T-helper 17 cell (primary cell): ENCODE results near the gene FGA. TPM values are rescaled to one million over a fixed set of nuclear protein-coding genes. Genes with fewer than 3 reads are reported as not detected.

ENCODE experiments used
- ATAC-seq: fragments of 150-1000 bp; cut with Tn5 transposase; 2 replicates; pipeline ENCODE4 v1.10.0; 2021; ENCODE audit warnings: mild to moderate bottlenecking, moderate library complexity
- DNase-seq, 3 donors: peaks; one replicate each; pipeline versions ENCODE4 v3.0.0 to v3.0.0-alpha.2; 2020 to 2021
- H3K9me3 ChIP-seq: one replicate; pipeline ENCODE4 v1.7.0; 2013; ENCODE audit warnings: low read length, mild to moderate bottlenecking; ENCODE audit not compliant: control insufficient read depth, poor library complexity, severe bottlenecking
- H3K27ac Mint-ChIP-seq: one replicate; pipeline ENCODE4 v1.8.0; 2022; ENCODE audit warnings: mild to moderate bottlenecking, moderate library complexity, mixed read lengths
- H3K27me3 Mint-ChIP-seq: one replicate; pipeline ENCODE4 v1.8.0; 2022; ENCODE audit warnings: mixed read lengths
- H3K36me3 Mint-ChIP-seq: one replicate; pipeline ENCODE4 v1.8.0; 2022; ENCODE audit warnings: low read depth, mixed read lengths
- H3K4me1 Mint-ChIP-seq: one replicate; pipeline ENCODE4 v1.8.0; 2022; ENCODE audit warnings: mild to moderate bottlenecking, mixed read lengths
- H3K4me3 Mint-ChIP-seq: one replicate; pipeline ENCODE4 v1.8.0; 2022; ENCODE audit warnings: mild to moderate bottlenecking, moderate library complexity, mixed read lengths
- total RNA-seq, 4 donors: library from RNA in 2 of 4; stranded (reverse) in 2 of 4; gene quantifications; one replicate each; pipeline ENCODE4 v1.2.3 and lab custom pipeline; 2022 to 2026

Gene FGA
- total RNA-seq, 2 donors from 2014 or later: not detected

- Mint-ChIP-seq H3K4me3 (no peak overlapping the region), H3K36me3 (no peaks in the 10 kb centered on the region), H3K27ac (no peak overlapping the region), H3K4me1 (peaks cover 5% of the 10 kb centered on the region), H3K27me3 (peaks cover 27% of the 10 kb centered on the region)
- no peak for ATAC-seq
- H3K9me3 ChIP-seq: no peaks in the 10 kb centered on the region
- no peak for DNase-seq
These were observed 25.7 kb upstream of the FGA start for GRCh38 chr4:154616287-154616686.

GRCh38 chr4:154615211-154615610 is 24.7 kb upstream of the FGA start:
- peaks cover 5% of the 10 kb centered on the region for H3K4me1 Mint-ChIP-seq
- H3K27ac Mint-ChIP-seq: no peak overlapping the region
- DNase-seq: no peak
- peaks cover 26% of the 10 kb centered on the region for H3K27me3 Mint-ChIP-seq
- H3K9me3 ChIP-seq: no peaks in the 10 kb centered on the region
- no peak overlapping the region for H3K4me3 Mint-ChIP-seq
- no peak for ATAC-seq
- H3K36me3 Mint-ChIP-seq: no peaks in the 10 kb centered on the region

- no peaks in the 10 kb centered on the region for H3K36me3 Mint-ChIP-seq
These were observed 23.8 kb upstream of the FGA start for GRCh38 chr4:154614306-154614705.

GRCh38 chr4:154612472-154613414 is 22.2 kb upstream of the FGA start, which contains the start of gene FGG:
Gene FGG (minus strand): TSS chr4:154612656. CDS start chr4:154612609, 47 bp downstream.
- Mint-ChIP-seq H3K4me3 (no peak within 1 kb of the TSS), H3K27ac (no peak within 1 kb of the TSS), H3K27me3 (peaks cover 44% of the 10 kb centered on the region), H3K36me3 (no peaks in the 10 kb centered on the region), H3K4me1 (peaks cover 5% of the 10 kb centered on the region)
- no peak for DNase-seq
- H3K9me3 ChIP-seq: no peaks in the 10 kb centered on the region
- no peak for ATAC-seq

More at GRCh38 chr4:154614306-154614705, 23.8 kb upstream of the FGA start:
- Mint-ChIP-seq H3K27ac (no peak overlapping the region), H3K4me3 (no peak overlapping the region), H3K27me3 (peaks cover 32% of the 10 kb centered on the region), H3K4me1 (peaks cover 5% of the 10 kb centered on the region)
- DNase-seq (no peak), ATAC-seq (no peak)
- no peaks in the 10 kb centered on the region for H3K9me3 ChIP-seq

- H3K9me3 ChIP-seq: no peaks in the 10 kb centered on the region
- H3K36me3 Mint-ChIP-seq: no peaks in the 10 kb centered on the region
- DNase-seq (no peak), ATAC-seq (no peak)
- no peak overlapping the region for H3K27ac Mint-ChIP-seq
- peaks cover 47% of the 10 kb centered on the region for H3K27me3 Mint-ChIP-seq
- peaks cover 2% of the 10 kb centered on the region for H3K4me1 Mint-ChIP-seq
- no peak overlapping the region for H3K4me3 Mint-ChIP-seq
These were observed 21.3 kb upstream of the FGA start for GRCh38 chr4:154611833-154612232.

GRCh38 chr4:154610582-154610981 is 20.0 kb upstream of the FGA start:
- no peak overlapping the region for H3K4me3 Mint-ChIP-seq
- no peaks in the 10 kb centered on the region for H3K36me3 Mint-ChIP-seq
- ATAC-seq (no peak), DNase-seq (no peak)
- no peaks in the 10 kb centered on the region for H3K9me3 ChIP-seq
- no peaks in the 10 kb centered on the region for H3K4me1 Mint-ChIP-seq
- no peak overlapping the region for H3K27ac Mint-ChIP-seq
- peaks cover 53% of the 10 kb centered on the region for H3K27me3 Mint-ChIP-seq

- H3K27me3 Mint-ChIP-seq: peaks cover 62% of the 10 kb centered on the region
- H3K27ac Mint-ChIP-seq: no peak overlapping the region
- H3K4me1 Mint-ChIP-seq: no peaks in the 10 kb centered on the region
- DNase-seq: no peak
- H3K4me3 Mint-ChIP-seq: no peak overlapping the region
- H3K9me3 ChIP-seq: no peaks in the 10 kb centered on the region
- H3K36me3 Mint-ChIP-seq: peaks cover 2% of the 10 kb centered on the region
- no peak for ATAC-seq
These were observed 19.0 kb upstream of the FGA start for GRCh38 chr4:154609532-154609931.

- H3K27me3 Mint-ChIP-seq: peaks cover 62% of the 10 kb centered on the region
- H3K27ac Mint-ChIP-seq: no peak overlapping the region
- H3K9me3 ChIP-seq: no peaks in the 10 kb centered on the region
- DNase-seq: no peak
- no peaks in the 10 kb centered on the region for H3K4me1 Mint-ChIP-seq
- peaks cover 2% of the 10 kb centered on the region for H3K36me3 Mint-ChIP-seq
- ATAC-seq: no peak
- H3K4me3 Mint-ChIP-seq: no peak overlapping the region
These were observed 18.1 kb upstream of the FGA start for GRCh38 chr4:154608361-154609252.

GRCh38 chr4:154606728-154607723 is 16.5 kb upstream of the FGA start:
- no peak overlapping the region for H3K4me3 Mint-ChIP-seq
- peaks cover 60% of the 10 kb centered on the region for H3K27me3 Mint-ChIP-seq
- no peaks in the 10 kb centered on the region for H3K9me3 ChIP-seq
- DNase-seq (no peak), ATAC-seq (no peak)
- no peak overlapping the region for H3K27ac Mint-ChIP-seq
- no peaks in the 10 kb centered on the region for H3K4me1 Mint-ChIP-seq
- H3K36me3 Mint-ChIP-seq: peaks cover 6% of the 10 kb centered on the region

GRCh38 chr4:154604696-154605200 is 14.2 kb upstream of the FGA start:
- H3K4me3 Mint-ChIP-seq: no peak overlapping the region
- peaks cover 76% of the 10 kb centered on the region for H3K27me3 Mint-ChIP-seq
- H3K36me3 Mint-ChIP-seq: peaks cover 8% of the 10 kb centered on the region
- ATAC-seq (no peak), DNase-seq (no peak)
- no peak overlapping the region for H3K27ac Mint-ChIP-seq
- H3K9me3 ChIP-seq: no peaks in the 10 kb centered on the region
- no peaks in the 10 kb centered on the region for H3K4me1 Mint-ChIP-seq

- Mint-ChIP-seq H3K36me3 (peaks cover 8% of the 10 kb centered on the region), H3K27ac (no peak overlapping the region), H3K4me1 (no peaks in the 10 kb centered on the region), H3K4me3 (no peak overlapping the region), H3K27me3 (peaks cover 65% of the 10 kb centered on the region)
- H3K9me3 ChIP-seq: no peaks in the 10 kb centered on the region
- ATAC-seq (no peak), DNase-seq (no peak)
These were observed 12.7 kb upstream of the FGA start for GRCh38 chr4:154603033-154603943.
